Progenitor cell of endocrine pancreas (in vitro differentiated cells): ENCODE data around the gene EDIL3. TPM values are rescaled to one million over a fixed set of nuclear protein-coding genes. Genes with fewer than 3 reads are reported as not detected.

ENCODE experiments used
- DNase-seq: peaks from one replicate; pipeline ENCODE4 v3.0.0; 2021; ENCODE audit warnings: low spot score; ENCODE audit not compliant: unreplicated experiment
- H3K27ac Mint-ChIP-seq: 2 replicates; pipeline ENCODE4 v1.8.0; 2021; ENCODE audit warnings: mild to moderate bottlenecking, moderate library complexity, mixed read lengths
- H3K27me3 Mint-ChIP-seq: 2 replicates; pipeline ENCODE4 v1.8.0; 2021; ENCODE audit warnings: mixed read lengths
- H3K36me3 Mint-ChIP-seq: 2 replicates; pipeline ENCODE4 v1.8.0; 2022; ENCODE audit warnings: mixed read lengths; ENCODE audit not compliant: insufficient read depth
- H3K4me1 Mint-ChIP-seq: 2 replicates; pipeline ENCODE4 v1.8.0; 2021; ENCODE audit warnings: low read depth, mixed read lengths
- H3K4me3 Mint-ChIP-seq: 2 replicates; pipeline ENCODE4 v1.8.0; 2021; ENCODE audit warnings: low read depth, mild to moderate bottlenecking, moderate library complexity, mixed read lengths
- H3K9me3 Mint-ChIP-seq: 2 replicates; pipeline ENCODE4 v1.8.0; 2021; ENCODE audit warnings: low read depth, mixed read lengths
- CTCF ChIP-seq: fragments of 200-600 bp; sonication (generic); IDR thresholded peaks from one replicate; pipeline ENCODE4 v1.5.0; 2021; ENCODE audit warnings: antibody characterized with exemption, mild to moderate bottlenecking; ENCODE audit not compliant: unreplicated experiment
- total RNA-seq: library from RNA; stranded (reverse); gene quantifications from 2 replicates; pipeline ENCODE4 v1.2.1, GENCODE V29; 2021

The EDIL3 gene
- total RNA-seq, 1 donor from 2014 or later = 4.8 TPM

GRCh38 chr5:84376346-84376745 lies 8.3 kb downstream of the EDIL3 start:
- no peak for TF ChIP-seq CTCF
- no peak overlapping the region for H3K4me3 Mint-ChIP-seq
- H3K9me3 Mint-ChIP-seq = no peaks in the 10 kb centered on the region
- H3K36me3 Mint-ChIP-seq = no peaks in the 10 kb centered on the region
- peaks cover 6% of the 10 kb centered on the region for H3K4me1 Mint-ChIP-seq
- no peak for DNase-seq
- peaks cover 5% of the 10 kb centered on the region for H3K27me3 Mint-ChIP-seq
- no peak overlapping the region for H3K27ac Mint-ChIP-seq

GRCh38 chr5:84374568-84374967 lies 10.1 kb downstream of the EDIL3 start:
- Mint-ChIP-seq H3K27ac (no peak overlapping the region), H3K4me3 (no peak overlapping the region), H3K27me3 (peaks cover 5% of the 10 kb centered on the region), H3K9me3 (no peaks in the 10 kb centered on the region), H3K36me3 (no peaks in the 10 kb centered on the region), H3K4me1 (peaks cover 1% of the 10 kb centered on the region)
- TF ChIP-seq CTCF = no peak
- DNase-seq = no peak

GRCh38 chr5:84373506-84373905 lies 11.2 kb downstream of the EDIL3 start:
- DNase-seq = no peak
- Mint-ChIP-seq H3K9me3 (no peaks in the 10 kb centered on the region), H3K4me3 (no peak overlapping the region), H3K4me1 (no peaks in the 10 kb centered on the region), H3K36me3 (no peaks in the 10 kb centered on the region), H3K27me3 (peaks cover 1% of the 10 kb centered on the region), H3K27ac (no peak overlapping the region)
- TF ChIP-seq CTCF = no peak

- no peaks in the 10 kb centered on the region for H3K9me3 Mint-ChIP-seq
- H3K4me1 Mint-ChIP-seq = no peaks in the 10 kb centered on the region
- H3K36me3 Mint-ChIP-seq = no peaks in the 10 kb centered on the region
- no peaks in the 10 kb centered on the region for H3K27me3 Mint-ChIP-seq
- no peak overlapping the region for H3K27ac Mint-ChIP-seq
- no peak for DNase-seq
- no peak for TF ChIP-seq CTCF
- no peak overlapping the region for H3K4me3 Mint-ChIP-seq
Measured at GRCh38 chr5:84372066-84372695, 12.5 kb downstream of the EDIL3 start.

GRCh38 chr5:84370176-84370575 lies 14.5 kb downstream of the EDIL3 start:
- no peak overlapping the region for H3K27ac Mint-ChIP-seq
- H3K4me1 Mint-ChIP-seq = no peaks in the 10 kb centered on the region
- no peak overlapping the region for H3K4me3 Mint-ChIP-seq
- no peaks in the 10 kb centered on the region for H3K27me3 Mint-ChIP-seq
- no peaks in the 10 kb centered on the region for H3K36me3 Mint-ChIP-seq
- DNase-seq = no peak
- no peaks in the 10 kb centered on the region for H3K9me3 Mint-ChIP-seq
- TF ChIP-seq CTCF = no peak
